CD4-positive, CD25-positive, alpha-beta regulatory T cell (primary cell): ENCODE data around the gene ZNF407. TPM values are rescaled to one million over a fixed set of nuclear protein-coding genes. Genes with fewer than 3 reads are reported as not detected.
A peak's percentile ranks its signal among the peaks of the same experiment; 100 is the strongest.

Experiments used
- ATAC-seq, 2 donors: fragments of 150-1000 bp; cut with Tn5 transposase; one replicate each; pipeline ENCODE4 v1.10.0; 2021; ENCODE audit warnings: low read depth in 2 of 2, moderate number of reproducible peaks in 2 of 2, moderate library complexity in 1 of 2
- DNase-seq, 3 donors: peaks; one replicate each; pipeline versions ENCODE4 v3.0.0 to v3.0.0-alpha.2; 2012 to 2022; ENCODE audit warnings: mixed read lengths in 1 of 3
- H3K27ac ChIP-seq: one replicate; pipeline ENCODE4 v1.7.0; 2013; ENCODE audit warnings: mild to moderate bottlenecking, low read length; ENCODE audit not compliant: insufficient read depth, poor library complexity, severe bottlenecking
- H3K27me3 ChIP-seq: one replicate; pipeline ENCODE4 v1.7.0; 2013; ENCODE audit warnings: low read length; ENCODE audit not compliant: control insufficient read depth, insufficient read depth
- H3K36me3 ChIP-seq: one replicate; pipeline ENCODE4 v1.7.0; 2013; ENCODE audit warnings: mild to moderate bottlenecking, low read length, moderate library complexity; ENCODE audit not compliant: control insufficient read depth, insufficient read depth
- H3K4me1 ChIP-seq: 2 replicates; pipeline ENCODE4 v1.7.0; 2013; ENCODE audit warnings: mild to moderate bottlenecking, low read length; ENCODE audit not compliant: insufficient read depth, control insufficient read depth, poor library complexity, severe bottlenecking
- H3K4me3 ChIP-seq: one replicate; pipeline ENCODE4 v1.7.0; 2013; ENCODE audit warnings: low read depth, mild to moderate bottlenecking, low read length, moderate library complexity
- H3K9me3 ChIP-seq, 2 experiments: 1 replicate in 1 of 2; 2 replicates in 1 of 2; pipeline ENCODE4 v1.7.0; 2013; ENCODE audit warnings: low read length in 2 of 2, mild to moderate bottlenecking in 1 of 2, moderate library complexity in 1 of 2; ENCODE audit not compliant: control insufficient read depth in 2 of 2
- H3K27ac Mint-ChIP-seq, 3 donors: one replicate each; pipeline ENCODE4 v1.8.0; 2020 to 2022; ENCODE audit warnings: mild to moderate bottlenecking in 3 of 3, mixed read lengths in 3 of 3, moderate library complexity in 2 of 3
- H3K27me3 Mint-ChIP-seq: one replicate; pipeline ENCODE4 v1.8.0; 2022; ENCODE audit warnings: mild to moderate bottlenecking, mixed read lengths
- H3K36me3 Mint-ChIP-seq: one replicate; pipeline ENCODE4 v1.8.0; 2020; ENCODE audit warnings: mixed read lengths
- H3K4me1 Mint-ChIP-seq, 4 donors: one replicate each; pipeline ENCODE4 v1.8.0; 2020 to 2022; ENCODE audit warnings: mixed read lengths in 4 of 4, mild to moderate bottlenecking in 1 of 4
- H3K4me3 Mint-ChIP-seq, 4 donors: one replicate each; pipeline ENCODE4 v1.8.0; 2020 to 2022; ENCODE audit warnings: mild to moderate bottlenecking in 4 of 4, mixed read lengths in 4 of 4, moderate library complexity in 3 of 4
- H3K9me3 Mint-ChIP-seq, 7 donors: one replicate each; pipeline ENCODE4 v1.8.0; 2020 to 2022; ENCODE audit warnings: mixed read lengths in 7 of 7, mild to moderate bottlenecking in 3 of 7, moderate library complexity in 2 of 7
- polyA plus RNA-seq, 4 donors: library from polyadenylated mRNA; unstranded; fragments of 300-500 nt; fragmentation: Illumina TruSeq; gene quantifications; one replicate each; pipeline ENCODE4 v1.2.3, GENCODE V29; 2021
- total RNA-seq: library from RNA; stranded (reverse); gene quantifications from one replicate; pipeline ENCODE4 v1.2.3, GENCODE V29; 2022

Gene ZNF407
- total and polyA plus RNA-seq, 5 donors from 2014 or later, result 2.0 to 34.0 (median 3.8) TPM

- no peaks in the 10 kb centered on the region for H3K4me1 ChIP-seq
These were observed 330.7 kb downstream of the ZNF407 start for GRCh38 chr18:74928194-74928968.

DNA sequence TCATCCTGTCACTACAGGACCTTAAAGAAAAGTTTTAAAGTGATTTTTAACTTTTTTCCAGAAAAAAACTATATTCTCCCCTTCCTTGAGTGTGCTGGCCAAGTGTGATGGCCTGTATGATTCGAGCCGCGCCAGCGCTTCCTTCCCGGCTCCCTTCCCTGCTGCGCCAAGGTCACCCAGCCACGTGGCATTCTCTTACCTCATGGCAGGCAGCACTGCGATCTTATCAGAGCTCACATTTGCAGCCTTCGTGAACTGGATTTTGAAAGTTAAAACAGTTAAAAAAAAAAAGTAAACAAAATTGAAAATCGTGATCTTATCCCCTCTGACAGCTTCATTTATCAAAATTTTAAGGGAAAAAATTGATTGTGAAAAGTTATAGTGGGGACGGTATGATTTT, 331.4 kb downstream of the ZNF407 start:
- H3K36me3 ChIP-seq, result no peaks in the 10 kb centered on the region
- no peaks in the 10 kb centered on the region for H3K27me3 ChIP-seq
- no peaks in the 10 kb centered on the region for H3K9me3 Mint-ChIP-seq
- H3K36me3 Mint-ChIP-seq, result peaks cover 13% of the 10 kb centered on the region
- ATAC-seq, result no peak
- H3K27ac Mint-ChIP-seq, result no peak overlapping the region
- H3K9me3 ChIP-seq, result no peaks in the 10 kb centered on the region
- H3K4me1 ChIP-seq, result no peaks in the 10 kb centered on the region
- no peaks in the 10 kb centered on the region for H3K27me3 Mint-ChIP-seq
- H3K27ac ChIP-seq, result no peak overlapping the region
- H3K4me1 Mint-ChIP-seq, result peaks cover 0 to 2% (median 0%) of the 10 kb centered on the region in 4 donors
- H3K4me3 ChIP-seq, result no peak overlapping the region
- no peak overlapping the region for H3K4me3 Mint-ChIP-seq
- no peak for DNase-seq

More at GRCh38 chr18:74928194-74928968, 330.7 kb downstream of the ZNF407 start:
- no peaks in the 10 kb centered on the region for H3K27me3 Mint-ChIP-seq
- Histone ChIP-seq H3K9me3 (no peaks in the 10 kb centered on the region), H3K4me3 (no peak overlapping the region), H3K36me3 (no peaks in the 10 kb centered on the region), H3K27me3 (no peaks in the 10 kb centered on the region), H3K27ac (no peak overlapping the region)
- H3K27ac Mint-ChIP-seq, result no peak overlapping the region
- DNase-seq, result no peak
- H3K36me3 Mint-ChIP-seq, result peaks cover 13% of the 10 kb centered on the region
- no peak for ATAC-seq
- no peaks in the 10 kb centered on the region for H3K9me3 Mint-ChIP-seq
- H3K4me3 Mint-ChIP-seq, result no peak overlapping the region
- peaks cover 0 to 2% (median 0%) of the 10 kb centered on the region in 4 donors for H3K4me1 Mint-ChIP-seq

GRCh38 chr18:74930616-74931015, 332.9 kb downstream of the ZNF407 start:
- Mint-ChIP-seq H3K4me3 (no peak overlapping the region), H3K27me3 (no peaks in the 10 kb centered on the region), H3K36me3 (peaks cover 16% of the 10 kb centered on the region), H3K4me1 (peaks cover 0 to 2% (median 0%) of the 10 kb centered on the region in 4 donors), H3K9me3 (no peaks in the 10 kb centered on the region), H3K27ac (peak overlapping the region in 1 of 3 donors; percentile 55)
- Histone ChIP-seq H3K36me3 (no peaks in the 10 kb centered on the region), H3K4me3 (no peak overlapping the region), H3K27me3 (no peaks in the 10 kb centered on the region), H3K4me1 (no peaks in the 10 kb centered on the region), H3K27ac (no peak overlapping the region), H3K9me3 (no peaks in the 10 kb centered on the region)
- ATAC-seq (no peak), DNase-seq (no peak)

DNA sequence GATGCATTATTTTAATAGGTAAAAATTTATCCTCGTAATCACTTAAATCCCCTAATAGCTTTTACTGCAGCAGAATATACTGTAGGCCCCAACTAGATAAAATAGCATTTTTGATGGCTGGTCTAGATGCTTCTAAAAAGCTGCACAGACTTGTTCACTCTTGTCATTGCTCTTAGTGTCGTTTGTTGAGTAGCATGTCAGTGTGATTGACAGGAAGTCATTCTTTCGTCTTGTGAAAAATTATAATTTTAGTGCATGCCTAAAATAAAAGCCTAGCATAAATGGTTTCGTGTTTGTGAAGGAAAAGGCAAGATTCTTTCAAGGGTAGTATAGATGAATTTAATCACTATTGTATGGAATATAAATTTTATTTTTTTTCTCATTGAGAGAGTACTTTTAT, 336.3 kb downstream of the ZNF407 start:
- H3K36me3 Mint-ChIP-seq, result peaks cover 16% of the 10 kb centered on the region
- no peak for ATAC-seq
- no peak overlapping the region for H3K27ac Mint-ChIP-seq
- DNase-seq, result no peak
- Histone ChIP-seq H3K9me3 (no peaks in the 10 kb centered on the region), H3K4me3 (no peak overlapping the region), H3K27ac (no peak overlapping the region), H3K36me3 (no peaks in the 10 kb centered on the region), H3K4me1 (no peaks in the 10 kb centered on the region), H3K27me3 (no peaks in the 10 kb centered on the region)
- H3K9me3 Mint-ChIP-seq, result no peaks in the 10 kb centered on the region
- H3K27me3 Mint-ChIP-seq, result no peaks in the 10 kb centered on the region
- H3K4me1 Mint-ChIP-seq, result peaks cover 0 to 1% (median 0%) of the 10 kb centered on the region in 4 donors
- H3K4me3 Mint-ChIP-seq, result no peak overlapping the region

GRCh38 chr18:74935434-74935833, 337.8 kb downstream of the ZNF407 start:
- no peaks in the 10 kb centered on the region for H3K9me3 ChIP-seq
- ATAC-seq (no peak), DNase-seq (no peak)
- H3K27me3 Mint-ChIP-seq, result no peaks in the 10 kb centered on the region
- H3K9me3 Mint-ChIP-seq, result no peaks in the 10 kb centered on the region
- H3K4me3 ChIP-seq, result no peak overlapping the region
- H3K27ac Mint-ChIP-seq, result no peak overlapping the region
- H3K36me3 ChIP-seq, result no peaks in the 10 kb centered on the region
- no peaks in the 10 kb centered on the region for H3K27me3 ChIP-seq
- peaks cover 0 to 4% (median 2%) of the 10 kb centered on the region in 4 donors for H3K4me1 Mint-ChIP-seq
- H3K4me1 ChIP-seq, result no peaks in the 10 kb centered on the region
- H3K4me3 Mint-ChIP-seq, result peak overlapping the region in 1 of 4 donors; percentile 39
- H3K36me3 Mint-ChIP-seq, result peaks cover 15% of the 10 kb centered on the region
- no peak overlapping the region for H3K27ac ChIP-seq

GRCh38 chr18:74936343-74936742, 338.7 kb downstream of the ZNF407 start:
- Histone ChIP-seq H3K27ac (no peak overlapping the region), H3K4me1 (no peaks in the 10 kb centered on the region), H3K9me3 (no peaks in the 10 kb centered on the region), H3K36me3 (no peaks in the 10 kb centered on the region), H3K27me3 (no peaks in the 10 kb centered on the region), H3K4me3 (no peak overlapping the region)
- H3K4me3 Mint-ChIP-seq, result no peak overlapping the region
- H3K27me3 Mint-ChIP-seq, result no peaks in the 10 kb centered on the region
- peaks cover 0 to 6% (median 3%) of the 10 kb centered on the region in 4 donors for H3K4me1 Mint-ChIP-seq
- peaks cover 12% of the 10 kb centered on the region for H3K36me3 Mint-ChIP-seq
- no peak overlapping the region for H3K27ac Mint-ChIP-seq
- H3K9me3 Mint-ChIP-seq, result no peaks in the 10 kb centered on the region
- no peak for DNase-seq
- ATAC-seq, result no peak

- H3K9me3 ChIP-seq, result no peaks in the 10 kb centered on the region
- H3K4me3 ChIP-seq, result no peak overlapping the region
- ATAC-seq, result no peak
- H3K4me1 ChIP-seq, result peaks cover 5% of the 10 kb centered on the region
- no peaks in the 10 kb centered on the region for H3K9me3 Mint-ChIP-seq
- no peak overlapping the region for H3K27ac ChIP-seq
- peak overlapping the region in 1 of 3 donors; percentile 11 for H3K27ac Mint-ChIP-seq
- H3K27me3 ChIP-seq, result no peaks in the 10 kb centered on the region
- peaks cover 0 to 15% (median 10%) of the 10 kb centered on the region in 4 donors for H3K4me1 Mint-ChIP-seq
- no peaks in the 10 kb centered on the region for H3K36me3 ChIP-seq
- DNase-seq, result no peak
- H3K36me3 Mint-ChIP-seq, result peaks cover 12% of the 10 kb centered on the region
- no peak overlapping the region for H3K4me3 Mint-ChIP-seq
- H3K27me3 Mint-ChIP-seq, result no peaks in the 10 kb centered on the region
These were observed 339.6 kb downstream of the ZNF407 start for GRCh38 chr18:74937291-74937690.

GRCh38 chr18:74940856-74941255, 343.2 kb downstream of the ZNF407 start:
- Histone ChIP-seq H3K4me3 (no peak overlapping the region), H3K36me3 (no peaks in the 10 kb centered on the region), H3K27ac (no peak overlapping the region), H3K4me1 (peaks cover 11% of the 10 kb centered on the region), H3K27me3 (no peaks in the 10 kb centered on the region), H3K9me3 (no peaks in the 10 kb centered on the region)
- DNase-seq (no peak), ATAC-seq (no peak)
- H3K9me3 Mint-ChIP-seq, result no peaks in the 10 kb centered on the region
- H3K4me3 Mint-ChIP-seq, result no peak overlapping the region
- H3K27me3 Mint-ChIP-seq, result no peaks in the 10 kb centered on the region
- no peak overlapping the region for H3K27ac Mint-ChIP-seq
- H3K36me3 Mint-ChIP-seq, result peaks cover 5% of the 10 kb centered on the region
- peaks cover 0 to 21% (median 16%) of the 10 kb centered on the region in 4 donors for H3K4me1 Mint-ChIP-seq
